Stimulated activated effector memory CD8-positive, alpha-beta T cell treated with anti-CD3 and anti-CD28 coated beads, Interleukin-12 subunit alpha, Interleukin-12 subunit beta, amount 100 ng/mL, for 72 hours (primary cell): ENCODE results near the gene LTK.
"Not testable (repeated sequence)": the region's sequence is repeated elsewhere in the genome, so short reads cannot be mapped to it uniquely, and the experiment has no call there.

Experiments used
- ATAC-seq: fragments of 150-1000 bp; cut with Tn5 transposase; 2 replicates; pipeline ENCODE4 v1.10.0; 2021
- DNase-seq, 2 donors: peaks; one replicate each; pipeline ENCODE4 v3.0.0; 2021 to 2022; ENCODE audit warnings: low spot score in 2 of 2
- H3K27ac Mint-ChIP-seq: one replicate; pipeline ENCODE4 v1.8.0; 2022; ENCODE audit warnings: mild to moderate bottlenecking, mixed read lengths
- H3K36me3 Mint-ChIP-seq: one replicate; pipeline ENCODE4 v1.8.0; 2022; ENCODE audit warnings: mild to moderate bottlenecking, mixed read lengths
- H3K4me1 Mint-ChIP-seq: one replicate; pipeline ENCODE4 v1.8.0; 2022; ENCODE audit warnings: mixed read lengths
- H3K4me3 Mint-ChIP-seq: one replicate; pipeline ENCODE4 v1.8.0; 2022; ENCODE audit warnings: mild to moderate bottlenecking, mixed read lengths
- H3K9me3 Mint-ChIP-seq: one replicate; pipeline ENCODE4 v1.8.0; 2022; ENCODE audit warnings: mixed read lengths

The LTK gene

DNA sequence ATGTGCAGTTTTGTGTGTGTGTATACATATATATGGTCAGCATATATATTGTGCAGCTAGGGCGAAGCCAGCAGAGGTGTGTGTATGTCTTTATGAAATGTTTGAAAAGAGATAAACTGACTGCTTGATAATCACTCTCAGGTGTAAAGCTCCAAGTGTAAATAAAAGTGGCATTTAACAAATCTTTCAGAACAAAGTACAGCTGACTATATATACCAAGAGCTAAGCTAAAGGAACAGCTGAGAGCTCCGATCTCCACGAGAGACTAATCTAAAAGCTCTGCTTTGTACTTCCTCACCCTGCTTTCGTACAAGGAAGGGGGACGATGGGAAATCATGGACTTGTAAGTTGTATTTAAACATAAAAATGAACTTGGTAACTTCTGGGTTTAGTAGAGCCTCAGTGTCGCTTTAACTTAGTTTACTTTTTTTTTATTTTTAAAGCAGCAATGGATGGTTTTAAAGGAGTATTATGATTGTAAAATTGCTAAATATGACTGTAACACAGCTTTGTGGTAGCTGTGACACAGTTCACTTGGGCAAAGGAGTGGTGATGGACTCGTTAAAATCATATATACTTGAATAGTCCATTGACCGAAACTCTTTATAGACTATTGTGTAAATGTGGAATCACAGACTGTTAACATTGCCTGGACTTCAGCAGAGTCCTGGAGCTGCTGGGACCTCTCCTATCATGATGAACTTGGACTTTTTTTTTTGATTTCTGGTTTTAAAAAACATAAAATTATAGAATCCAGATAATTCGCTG is 31.3 kb downstream of the LTK start:
- no peak overlapping the region for H3K4me3 Mint-ChIP-seq
- DNase-seq (no peak), ATAC-seq (no peak)
- H3K36me3 Mint-ChIP-seq, result peaks cover 47% of the 10 kb centered on the region
- no peaks in the 10 kb centered on the region for H3K9me3 Mint-ChIP-seq
- H3K27ac Mint-ChIP-seq, result no peak overlapping the region
- peaks cover 33% of the 10 kb centered on the region for H3K4me1 Mint-ChIP-seq

DNA sequence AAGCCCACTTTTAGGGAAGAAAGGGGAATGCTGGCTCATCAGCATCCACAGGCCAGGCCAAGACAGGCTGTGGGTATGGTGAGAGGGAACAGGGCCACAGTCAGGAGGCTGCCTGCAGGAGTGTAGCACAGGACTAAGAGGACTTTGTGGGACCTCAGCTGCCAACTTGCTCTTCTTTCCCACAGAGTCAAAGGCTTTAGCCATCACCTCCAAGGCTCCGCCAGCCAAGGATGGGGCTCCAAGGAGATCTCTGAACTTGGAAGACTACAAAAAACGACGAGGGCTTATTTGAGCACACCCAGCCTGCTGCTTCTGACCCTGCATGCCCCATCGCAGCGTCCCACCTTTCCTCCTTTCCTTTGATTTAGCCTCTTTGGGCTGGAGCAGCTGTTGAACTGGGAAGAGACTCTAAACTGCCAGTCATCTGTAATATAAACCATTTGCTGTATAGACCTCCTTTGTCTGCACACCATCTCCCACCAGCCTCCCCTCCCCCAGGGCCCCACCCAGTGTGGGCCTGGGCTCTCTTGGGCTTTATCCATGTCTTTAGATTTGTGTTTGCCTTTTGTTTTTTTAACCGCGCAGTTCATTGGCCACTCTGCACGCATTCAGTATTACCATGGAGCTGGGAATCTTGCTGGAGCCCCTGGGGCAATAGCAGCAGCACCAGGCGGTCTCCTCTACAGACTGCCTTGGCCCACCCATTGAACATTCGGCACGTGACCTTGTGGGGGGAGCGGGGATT is 33.1 kb downstream of the LTK start:
- DNase-seq (no peak), ATAC-seq (no peak)
- Mint-ChIP-seq H3K27ac (no peak overlapping the region), H3K4me1 (peaks cover 30% of the 10 kb centered on the region), H3K4me3 (no peak overlapping the region), H3K36me3 (peaks cover 58% of the 10 kb centered on the region), H3K9me3 (no peaks in the 10 kb centered on the region)

DNA sequence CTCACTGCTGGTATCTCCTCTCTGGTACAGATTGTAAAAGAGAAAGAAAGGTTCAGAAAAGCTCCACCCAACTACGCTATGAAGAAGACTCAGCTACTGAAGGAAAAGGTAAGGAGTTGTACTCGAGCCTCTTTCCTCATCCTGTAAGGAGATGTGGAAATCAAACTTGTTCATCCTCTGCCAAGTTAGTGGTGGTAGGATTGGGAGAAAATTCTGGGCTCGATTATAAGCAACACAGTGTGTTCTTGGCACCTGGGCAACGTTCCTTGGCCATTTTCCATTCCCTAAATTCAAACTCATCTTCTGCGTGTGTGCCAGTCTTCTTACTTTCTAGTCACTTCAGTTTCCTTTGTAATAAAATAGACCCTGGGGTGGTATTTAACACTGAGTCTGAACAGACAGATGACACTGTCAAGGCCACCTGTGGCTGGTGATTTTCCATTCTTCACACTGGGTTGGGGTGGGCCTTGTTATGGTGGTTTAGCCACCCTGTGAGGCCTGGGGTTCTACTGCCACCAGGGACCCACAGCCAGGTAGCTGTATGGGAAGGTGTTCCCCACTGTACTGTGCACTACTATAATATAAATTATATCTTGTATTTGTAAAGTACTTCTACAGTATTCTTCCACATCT is 37.1 kb downstream of the LTK start:
- H3K9me3 Mint-ChIP-seq, result no peaks in the 10 kb centered on the region
- peak overlapping the region; percentile 36 for H3K27ac Mint-ChIP-seq
- ATAC-seq (no peak), DNase-seq (no peak)
- H3K4me1 Mint-ChIP-seq, result peaks cover 5% of the 10 kb centered on the region
- no peak overlapping the region for H3K4me3 Mint-ChIP-seq
- peaks cover 98% of the 10 kb centered on the region for H3K36me3 Mint-ChIP-seq

DNA sequence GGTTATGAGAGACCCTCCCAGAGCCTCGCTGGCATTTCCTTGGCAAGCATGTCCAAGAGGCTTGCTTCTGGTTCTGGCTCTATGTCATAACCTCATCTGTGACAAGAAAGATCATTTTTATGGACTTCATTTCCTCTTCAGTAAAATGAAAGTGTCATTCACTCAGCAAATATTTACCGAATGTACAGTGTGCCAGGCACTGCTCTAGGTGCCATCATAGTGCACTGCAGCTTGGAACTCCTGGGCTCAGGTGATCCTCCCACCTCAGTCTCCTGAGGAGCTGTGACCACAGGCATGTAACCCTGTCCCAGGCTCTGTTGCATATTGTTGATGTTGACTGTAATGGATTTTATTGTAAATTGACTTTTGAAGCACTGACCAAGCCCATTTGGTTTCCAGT is 38.7 kb downstream of the LTK start:
- H3K9me3 Mint-ChIP-seq, result no peaks in the 10 kb centered on the region
- DNase-seq (no peak), ATAC-seq (no peak)
- peaks cover 100% of the 10 kb centered on the region for H3K36me3 Mint-ChIP-seq
- H3K4me3 Mint-ChIP-seq, result no peak overlapping the region
- peaks cover 5% of the 10 kb centered on the region for H3K4me1 Mint-ChIP-seq
- peak overlapping the region; percentile 43 for H3K27ac Mint-ChIP-seq

DNA sequence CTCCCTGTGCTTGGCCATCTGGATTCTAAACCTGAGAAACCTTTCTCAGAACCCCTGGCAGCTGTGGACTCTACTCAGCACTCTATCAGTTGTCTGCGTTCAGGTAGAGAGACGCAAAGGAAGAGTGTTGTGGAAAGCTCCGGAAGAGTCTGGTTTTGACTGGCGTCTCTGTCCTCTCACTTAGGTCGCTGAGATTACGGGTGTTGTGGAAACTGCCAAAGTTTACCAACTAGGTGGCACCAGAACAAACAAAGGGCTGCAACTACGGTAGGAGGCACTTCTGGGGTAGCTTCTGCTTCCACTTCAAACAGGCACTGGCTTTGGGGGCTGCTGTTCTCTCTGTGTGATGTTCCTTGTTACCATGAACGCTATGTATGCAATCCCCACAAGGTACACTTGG is 39.2 kb downstream of the LTK start:
- H3K4me3 Mint-ChIP-seq, result no peak overlapping the region
- DNase-seq (no peak), ATAC-seq (no peak)
- H3K4me1 Mint-ChIP-seq, result peaks cover 5% of the 10 kb centered on the region
- H3K36me3 Mint-ChIP-seq, result peaks cover 100% of the 10 kb centered on the region
- peak overlapping the region; percentile 43 for H3K27ac Mint-ChIP-seq
- H3K9me3 Mint-ChIP-seq, result no peaks in the 10 kb centered on the region

DNA sequence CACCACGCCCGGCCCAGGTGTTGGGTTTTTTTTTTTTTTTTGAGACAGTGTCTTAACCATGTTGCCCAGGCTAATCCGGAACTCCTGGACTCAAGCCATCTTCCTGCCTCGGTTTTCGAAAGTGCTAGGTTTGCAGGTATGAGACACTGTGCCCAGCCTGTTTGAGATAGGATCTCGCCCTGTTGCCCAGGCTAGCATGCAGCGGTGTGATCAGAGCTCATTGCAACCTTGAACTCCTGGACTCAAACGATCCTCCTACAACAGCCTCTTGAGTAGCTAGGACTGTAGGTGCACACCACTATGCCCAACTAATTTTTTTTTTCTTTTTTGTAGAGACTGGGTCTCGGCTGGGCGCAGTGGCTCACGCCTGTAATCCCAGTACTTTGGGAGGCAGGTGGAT is 40.2 kb downstream of the LTK start:
- no peak overlapping the region for H3K4me3 Mint-ChIP-seq
- ATAC-seq (no peak), DNase-seq (no peak)
- no peak overlapping the region for H3K27ac Mint-ChIP-seq
- H3K9me3 Mint-ChIP-seq, result no peaks in the 10 kb centered on the region
- peaks cover 100% of the 10 kb centered on the region for H3K36me3 Mint-ChIP-seq
- peaks cover 5% of the 10 kb centered on the region for H3K4me1 Mint-ChIP-seq

DNA sequence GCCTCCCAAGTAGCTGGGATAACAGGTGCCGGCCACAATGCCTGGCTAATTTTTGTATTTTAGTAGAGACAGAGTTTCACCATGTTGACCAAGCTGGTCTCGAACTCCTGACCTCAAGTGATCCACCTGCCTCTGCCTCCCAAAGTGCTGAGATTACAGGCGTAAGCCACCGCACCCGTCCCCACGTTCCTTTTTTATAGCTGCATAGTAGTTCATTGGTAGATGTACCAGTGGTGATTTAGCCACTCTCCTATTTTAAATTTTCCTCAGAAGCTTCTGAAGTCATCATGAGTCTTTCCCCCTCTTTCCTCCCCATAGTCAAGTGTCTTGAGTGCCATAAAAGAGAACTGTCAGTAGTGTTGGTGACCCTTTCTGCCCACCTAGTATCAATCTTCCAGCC is 44.0 kb downstream of the LTK start:
- not testable (repeated sequence) for ATAC-seq, DNase-seq, H3K4me3 Mint-ChIP-seq, H3K9me3 Mint-ChIP-seq
- Mint-ChIP-seq H3K36me3 (peaks cover 98% of the 10 kb centered on the region), H3K27ac (peak overlapping the region; percentile 12), H3K4me1 (peaks cover 16% of the 10 kb centered on the region)

DNA sequence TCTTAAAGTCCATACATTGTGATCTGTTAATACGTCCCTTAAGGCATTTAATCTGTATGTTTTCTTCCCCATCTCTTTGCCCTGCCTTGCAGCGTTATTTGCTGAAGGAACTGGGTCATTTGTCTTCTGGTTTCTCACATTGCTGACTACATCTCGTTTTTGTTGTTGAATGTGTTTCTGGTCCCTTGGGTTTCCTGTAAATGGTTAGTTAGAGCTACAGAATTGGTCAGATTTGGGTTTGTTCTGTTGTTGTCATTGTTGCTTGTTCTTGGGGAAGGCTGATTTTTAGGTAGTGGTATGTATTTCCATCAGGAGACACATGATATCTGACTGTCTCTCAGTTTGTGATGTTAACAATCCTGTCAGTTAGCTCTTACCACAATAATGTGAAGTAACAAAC is 46.9 kb downstream of the LTK start:
- Mint-ChIP-seq H3K4me1 (peaks cover 24% of the 10 kb centered on the region), H3K9me3 (no peaks in the 10 kb centered on the region), H3K36me3 (peaks cover 93% of the 10 kb centered on the region), H3K4me3 (no peak overlapping the region), H3K27ac (peak overlapping the region; percentile 53)
- DNase-seq, result no peak
- peak; percentile 69 for ATAC-seq

DNA sequence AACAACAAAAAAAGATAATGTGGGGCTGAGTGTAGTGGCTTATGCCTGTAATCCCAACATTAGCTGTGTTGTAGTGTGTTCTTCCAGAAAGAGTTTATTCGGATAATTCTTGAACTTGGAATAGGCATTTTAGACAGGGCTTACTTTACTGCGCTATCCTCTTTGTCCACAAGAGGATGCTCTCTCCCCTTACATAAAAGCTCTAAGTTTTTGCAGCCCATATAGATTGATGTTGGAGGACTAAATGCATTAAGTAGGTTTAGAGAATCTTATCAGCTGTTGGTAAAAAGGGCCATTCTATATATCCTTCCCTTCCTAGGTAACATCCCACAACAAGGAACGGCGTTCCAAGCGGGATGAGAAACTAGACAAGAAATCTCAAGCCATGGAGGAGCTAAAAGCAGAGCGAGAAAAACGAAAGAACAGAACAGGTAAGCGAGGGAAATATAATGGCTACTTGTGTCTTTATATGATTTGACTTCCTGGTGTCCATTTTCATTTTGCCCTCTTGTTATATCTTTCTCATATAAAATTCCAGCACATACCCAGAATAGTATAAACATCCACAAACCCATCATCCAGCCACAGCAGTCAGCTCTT is 47.7 kb downstream of the LTK start:
- Mint-ChIP-seq H3K4me1 (peaks cover 24% of the 10 kb centered on the region), H3K9me3 (no peaks in the 10 kb centered on the region), H3K36me3 (peaks cover 93% of the 10 kb centered on the region), H3K4me3 (no peak overlapping the region), H3K27ac (no peak overlapping the region)
- ATAC-seq (peak; percentile 74), DNase-seq (no peak)

DNA sequence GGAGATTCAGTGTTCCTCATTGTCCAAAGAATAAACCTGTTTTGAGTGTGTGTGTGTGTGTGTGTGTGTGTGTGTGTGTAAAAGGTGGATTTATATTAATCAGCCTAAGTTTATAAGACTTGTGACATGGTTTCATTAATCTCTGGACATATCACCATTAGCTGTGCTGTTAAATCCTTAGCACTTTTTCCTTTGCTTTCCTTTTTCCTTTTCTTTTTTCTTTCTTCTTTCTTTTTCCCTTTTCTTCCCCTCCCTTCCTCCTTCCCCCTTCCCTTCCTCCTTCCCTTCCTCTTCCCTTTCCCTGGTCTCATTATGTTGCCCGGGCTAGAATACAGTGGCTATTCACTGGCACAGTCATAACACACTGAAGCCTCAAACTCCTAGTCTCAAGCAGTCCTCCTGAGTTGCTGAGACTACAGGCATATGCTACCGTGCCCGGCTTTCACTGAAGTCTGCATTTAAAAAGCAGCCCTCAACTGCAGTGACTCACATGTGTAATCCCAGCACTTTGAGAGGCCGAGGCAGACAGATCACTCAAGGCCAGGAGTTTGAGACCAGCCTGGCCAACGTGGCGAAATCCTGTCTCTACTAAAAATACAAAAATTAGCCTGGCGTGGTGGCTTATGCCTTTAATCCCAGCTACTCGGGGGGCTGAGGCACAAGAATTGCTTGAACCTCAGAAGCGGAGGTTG is 48.6 kb downstream of the LTK start:
- Mint-ChIP-seq H3K27ac (no peak overlapping the region), H3K4me3 (no peak overlapping the region), H3K4me1 (peaks cover 24% of the 10 kb centered on the region), H3K9me3 (no peaks in the 10 kb centered on the region), H3K36me3 (peaks cover 93% of the 10 kb centered on the region)
- DNase-seq (no peak), ATAC-seq (no peak)

DNA sequence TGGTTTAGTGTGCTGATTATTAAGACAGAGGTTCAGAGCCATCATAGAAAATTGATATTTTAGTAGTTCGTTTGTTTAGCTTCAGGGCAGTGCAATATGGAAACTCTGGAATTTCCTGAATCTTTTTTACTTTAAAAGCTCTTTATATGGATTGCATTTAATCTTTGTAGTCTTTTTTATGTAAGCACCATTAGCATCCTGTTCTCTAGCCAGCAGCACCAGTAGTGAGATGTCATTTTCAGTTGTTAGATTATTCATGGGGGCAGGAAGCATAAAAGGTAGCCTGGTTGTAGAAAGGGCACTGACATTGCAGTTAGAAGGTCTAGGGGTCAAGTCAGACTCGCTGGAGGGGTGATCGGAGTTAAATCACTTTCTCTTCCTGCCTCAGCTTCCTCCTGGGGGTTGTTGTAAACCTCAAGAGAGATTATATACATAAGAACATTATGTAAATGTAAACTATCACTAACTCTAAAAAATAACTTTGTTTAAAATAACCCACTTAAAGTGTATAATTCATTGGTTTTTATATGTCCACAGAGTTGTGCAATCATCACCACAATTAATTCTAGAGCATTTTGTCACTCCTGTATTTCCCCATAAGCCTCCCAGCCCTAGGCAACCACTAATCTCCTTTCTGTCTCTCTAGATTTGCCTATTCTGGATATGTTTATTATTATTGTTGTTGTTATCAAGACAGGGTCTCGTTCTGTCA is 51.4 kb downstream of the LTK start:
- H3K27ac Mint-ChIP-seq, result peak overlapping the region; percentile 35
- H3K9me3 Mint-ChIP-seq, result no peaks in the 10 kb centered on the region
- ATAC-seq (no peak), DNase-seq (no peak)
- peaks cover 22% of the 10 kb centered on the region for H3K4me1 Mint-ChIP-seq
- H3K36me3 Mint-ChIP-seq, result peaks cover 96% of the 10 kb centered on the region
- no peak overlapping the region for H3K4me3 Mint-ChIP-seq
